IPS-20b (cell line): Measurements from ENCODE around the gene MMP17.

Experiments used
- H3K27ac ChIP-seq: one replicate; pipeline ENCODE4 v1.5.1; 2013; ENCODE audit warnings: low read length
- H3K27me3 ChIP-seq: 2 replicates; pipeline ENCODE4 v1.6.1; 2013; ENCODE audit warnings: mild to moderate bottlenecking, low read length, inconsistent platforms; ENCODE audit not compliant: insufficient read depth
- H3K36me3 ChIP-seq: 2 replicates; pipeline ENCODE4 v1.6.1; 2013; ENCODE audit warnings: low read depth, mild to moderate bottlenecking, inconsistent platforms, low read length, moderate library complexity; ENCODE audit not compliant: insufficient read depth
- H3K4me1 ChIP-seq: 2 replicates; pipeline ENCODE4 v1.6.1; 2013; ENCODE audit warnings: mild to moderate bottlenecking, control low read depth, inconsistent platforms, low read length, moderate library complexity; ENCODE audit not compliant: insufficient read depth
- H3K4me3 ChIP-seq: 2 replicates; pipeline ENCODE4 v1.5.1; 2013; ENCODE audit warnings: mild to moderate bottlenecking, low read length, inconsistent platforms
- H3K9ac ChIP-seq: 2 replicates; pipeline ENCODE4 v1.6.1; 2013; ENCODE audit warnings: low read depth, mild to moderate bottlenecking, inconsistent platforms, low read length, moderate library complexity
- H3K9me3 ChIP-seq: 2 replicates; pipeline ENCODE4 v1.6.1; 2013; ENCODE audit warnings: mild to moderate bottlenecking, low read depth, low read length, inconsistent platforms; ENCODE audit not compliant: insufficient read depth

The MMP17 gene

DNA sequence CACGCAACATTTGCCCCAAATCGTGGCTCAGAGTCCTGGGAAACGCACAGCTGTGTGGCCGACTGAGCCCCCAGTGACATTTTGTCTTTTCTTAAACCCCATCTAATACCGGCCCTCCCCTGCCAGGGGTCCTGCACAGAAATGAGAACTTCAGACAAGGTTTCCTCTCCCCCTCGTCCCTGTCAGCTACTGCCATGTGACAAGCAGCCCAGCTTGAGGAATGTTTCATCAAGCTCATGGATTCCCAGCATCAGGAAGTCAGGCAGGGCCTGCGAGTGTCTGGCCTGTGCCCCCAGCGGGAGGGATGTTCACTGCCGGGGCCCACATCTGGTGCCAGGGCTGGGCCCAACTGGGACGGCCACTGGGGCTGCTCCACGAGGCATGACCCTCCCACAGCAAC, 15.9 kb downstream of the MMP17 start:
- Histone ChIP-seq H3K9ac (no peak overlapping the region), H3K4me3 (no peak overlapping the region), H3K27me3 (no peaks in the 10 kb centered on the region), H3K27ac (no peak overlapping the region), H3K9me3 (no peaks in the 10 kb centered on the region), H3K4me1 (no peaks in the 10 kb centered on the region), H3K36me3 (peaks cover 45% of the 10 kb centered on the region)

DNA sequence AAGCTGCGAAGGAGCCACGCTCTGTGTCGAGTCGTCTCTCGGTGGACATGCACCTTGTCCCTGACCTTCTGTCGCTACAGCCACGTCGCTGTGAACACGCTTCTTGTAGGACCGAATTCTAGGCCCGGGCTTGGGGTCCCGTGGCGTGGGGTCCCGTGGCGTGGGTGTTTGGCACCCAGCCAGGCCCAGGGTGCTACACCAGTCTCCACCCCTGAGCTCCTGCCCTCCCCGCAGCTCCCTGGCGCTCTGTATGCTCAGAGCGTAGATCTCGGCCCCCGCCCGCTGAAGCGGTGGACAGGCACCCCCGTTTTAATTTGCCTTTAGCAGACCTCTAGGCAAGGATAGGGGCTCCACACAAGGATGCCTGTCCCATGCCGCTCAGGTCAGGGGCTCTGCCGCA, 16.5 kb downstream of the MMP17 start:
- H3K27me3 ChIP-seq = no peaks in the 10 kb centered on the region
- H3K9ac ChIP-seq = no peak overlapping the region
- H3K4me1 ChIP-seq = no peaks in the 10 kb centered on the region
- no peak overlapping the region for H3K4me3 ChIP-seq
- H3K9me3 ChIP-seq = no peaks in the 10 kb centered on the region
- peaks cover 45% of the 10 kb centered on the region for H3K36me3 ChIP-seq
- no peak overlapping the region for H3K27ac ChIP-seq

DNA sequence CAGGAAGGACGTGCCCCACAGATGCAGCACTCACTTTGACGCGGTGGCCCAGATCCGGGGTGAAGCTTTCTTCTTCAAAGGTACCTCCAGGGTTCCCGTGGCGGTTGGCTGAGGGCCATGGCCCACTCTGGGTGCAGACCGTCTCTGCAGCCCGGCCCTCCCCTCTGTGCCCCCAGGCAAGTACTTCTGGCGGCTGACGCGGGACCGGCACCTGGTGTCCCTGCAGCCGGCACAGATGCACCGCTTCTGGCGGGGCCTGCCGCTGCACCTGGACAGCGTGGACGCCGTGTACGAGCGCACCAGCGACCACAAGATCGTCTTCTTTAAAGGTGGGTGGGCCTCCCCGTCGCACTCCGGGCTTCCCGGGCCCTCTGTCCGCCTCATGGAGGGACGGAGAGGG, 16.9 kb downstream of the MMP17 start:
- no peak overlapping the region for H3K9ac ChIP-seq
- H3K36me3 ChIP-seq = peaks cover 41% of the 10 kb centered on the region
- no peaks in the 10 kb centered on the region for H3K9me3 ChIP-seq
- no peaks in the 10 kb centered on the region for H3K27me3 ChIP-seq
- no peak overlapping the region for H3K4me3 ChIP-seq
- H3K4me1 ChIP-seq = no peaks in the 10 kb centered on the region
- H3K27ac ChIP-seq = no peak overlapping the region

DNA sequence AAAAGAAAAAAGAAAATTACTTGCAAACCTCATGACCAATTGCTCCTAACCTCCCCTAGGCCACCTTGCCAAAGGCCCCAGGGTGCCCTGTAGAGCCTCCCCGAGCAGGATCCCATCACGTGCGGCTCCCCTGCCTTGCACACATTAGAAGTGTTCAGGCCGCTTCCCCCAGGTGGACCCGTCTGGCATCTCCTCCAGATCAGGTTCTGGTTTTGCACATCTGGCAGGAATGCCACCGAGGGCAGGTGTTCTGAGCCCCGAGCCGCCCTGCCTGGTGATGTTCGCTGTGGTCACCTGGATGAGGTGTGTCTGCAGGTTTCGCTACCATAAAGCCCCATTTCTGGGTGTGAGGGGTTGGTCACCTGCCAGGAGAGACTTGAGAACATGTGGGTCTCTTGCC, 19.3 kb downstream of the MMP17 start:
- Histone ChIP-seq H3K27ac (no peak overlapping the region), H3K4me1 (no peaks in the 10 kb centered on the region), H3K9me3 (no peaks in the 10 kb centered on the region), H3K36me3 (peaks cover 22% of the 10 kb centered on the region), H3K9ac (no peak overlapping the region), H3K4me3 (no peak overlapping the region), H3K27me3 (no peaks in the 10 kb centered on the region)

DNA sequence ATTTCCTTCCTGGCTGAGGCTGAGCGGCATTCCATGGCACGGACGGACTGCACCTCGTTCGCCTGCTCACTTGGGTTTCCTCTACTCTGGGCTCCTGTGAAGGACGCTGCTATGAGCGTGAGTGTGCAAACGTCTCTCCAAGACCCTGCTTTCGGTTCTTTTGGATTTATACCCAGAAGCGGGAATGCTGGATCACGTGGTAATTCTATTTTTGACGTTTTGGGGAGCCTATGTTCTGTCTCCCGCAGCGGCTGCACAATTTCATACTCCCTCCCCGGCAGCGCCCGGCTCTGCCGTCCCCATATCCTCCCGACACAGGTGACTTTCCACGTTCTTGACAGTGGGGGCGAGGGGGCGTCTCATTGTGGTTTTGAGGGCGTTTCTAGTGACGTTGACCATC, 20.6 kb downstream of the MMP17 start:
- H3K27me3 ChIP-seq = no peaks in the 10 kb centered on the region
- H3K4me3 ChIP-seq = no peak overlapping the region
- no peaks in the 10 kb centered on the region for H3K9me3 ChIP-seq
- H3K27ac ChIP-seq = no peak overlapping the region
- H3K9ac ChIP-seq = no peak overlapping the region
- H3K36me3 ChIP-seq = peaks cover 18% of the 10 kb centered on the region
- no peaks in the 10 kb centered on the region for H3K4me1 ChIP-seq

DNA sequence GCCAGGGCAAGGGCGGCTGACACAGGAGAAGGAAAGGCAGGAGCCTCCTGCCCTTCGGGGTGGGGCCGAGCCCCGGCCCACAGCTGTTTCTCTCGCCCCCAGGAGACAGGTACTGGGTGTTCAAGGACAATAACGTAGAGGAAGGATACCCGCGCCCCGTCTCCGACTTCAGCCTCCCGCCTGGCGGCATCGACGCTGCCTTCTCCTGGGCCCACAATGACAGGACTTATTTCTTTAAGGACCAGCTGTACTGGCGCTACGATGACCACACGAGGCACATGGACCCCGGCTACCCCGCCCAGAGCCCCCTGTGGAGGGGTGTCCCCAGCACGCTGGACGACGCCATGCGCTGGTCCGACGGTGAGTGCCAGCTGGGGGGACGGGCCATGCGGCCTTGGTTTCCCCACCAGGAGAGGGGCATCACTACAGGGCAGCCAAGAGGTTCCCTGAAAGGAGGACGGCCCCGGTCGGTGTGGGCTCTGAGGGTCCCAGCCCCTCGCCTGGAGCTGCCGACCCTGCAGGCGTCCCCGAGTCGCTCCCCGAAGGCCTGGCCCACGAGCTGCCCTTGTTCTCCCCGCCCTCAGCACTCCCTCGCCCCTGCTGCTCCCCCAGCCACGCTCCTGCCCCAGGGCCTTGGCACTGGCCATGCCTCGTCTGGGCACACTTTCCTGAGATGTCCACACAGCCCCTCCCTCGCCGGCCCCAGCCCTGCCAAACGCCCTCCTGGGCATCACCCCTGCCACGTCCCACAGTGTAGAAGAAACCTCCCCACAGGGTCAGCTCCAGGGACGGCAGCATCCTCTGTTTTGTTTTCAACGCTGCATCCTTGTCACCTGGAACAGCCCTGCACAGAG, 21.7 kb downstream of the MMP17 start:
- no peaks in the 10 kb centered on the region for H3K4me1 ChIP-seq
- no peak overlapping the region for H3K4me3 ChIP-seq
- peaks cover 10% of the 10 kb centered on the region for H3K36me3 ChIP-seq
- H3K9me3 ChIP-seq = no peaks in the 10 kb centered on the region
- H3K9ac ChIP-seq = no peak overlapping the region
- no peak overlapping the region for H3K27ac ChIP-seq
- no peaks in the 10 kb centered on the region for H3K27me3 ChIP-seq

DNA sequence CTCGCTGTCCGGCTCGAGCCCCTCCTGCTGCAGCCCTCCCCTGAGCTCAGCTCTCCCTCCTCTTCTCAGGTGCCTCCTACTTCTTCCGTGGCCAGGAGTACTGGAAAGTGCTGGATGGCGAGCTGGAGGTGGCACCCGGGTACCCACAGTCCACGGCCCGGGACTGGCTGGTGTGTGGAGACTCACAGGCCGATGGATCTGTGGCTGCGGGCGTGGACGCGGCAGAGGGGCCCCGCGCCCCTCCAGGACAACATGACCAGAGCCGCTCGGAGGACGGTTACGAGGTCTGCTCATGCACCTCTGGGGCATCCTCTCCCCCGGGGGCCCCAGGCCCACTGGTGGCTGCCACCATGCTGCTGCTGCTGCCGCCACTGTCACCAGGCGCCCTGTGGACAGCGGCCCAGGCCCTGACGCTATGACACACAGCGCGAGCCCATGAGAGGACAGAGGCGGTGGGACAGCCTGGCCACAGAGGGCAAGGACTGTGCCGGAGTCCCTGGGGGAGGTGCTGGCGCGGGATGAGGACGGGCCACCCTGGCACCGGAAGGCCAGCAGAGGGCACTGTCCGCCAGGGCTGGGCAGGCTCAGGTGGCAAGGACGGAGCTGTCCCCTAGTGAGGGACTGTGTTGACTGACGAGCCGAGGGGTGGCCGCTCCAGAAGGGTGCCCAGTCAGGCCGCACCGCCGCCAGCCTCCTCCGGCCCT, 22.8 kb downstream of the MMP17 start:
- Histone ChIP-seq H3K4me3 (no peak overlapping the region), H3K4me1 (peaks cover under 1% of the 10 kb centered on the region; the same call in 1 of the 2 replicates), H3K27ac (no peak overlapping the region), H3K36me3 (no peaks in the 10 kb centered on the region), H3K9ac (no peak overlapping the region), H3K27me3 (no peaks in the 10 kb centered on the region), H3K9me3 (no peaks in the 10 kb centered on the region)

DNA sequence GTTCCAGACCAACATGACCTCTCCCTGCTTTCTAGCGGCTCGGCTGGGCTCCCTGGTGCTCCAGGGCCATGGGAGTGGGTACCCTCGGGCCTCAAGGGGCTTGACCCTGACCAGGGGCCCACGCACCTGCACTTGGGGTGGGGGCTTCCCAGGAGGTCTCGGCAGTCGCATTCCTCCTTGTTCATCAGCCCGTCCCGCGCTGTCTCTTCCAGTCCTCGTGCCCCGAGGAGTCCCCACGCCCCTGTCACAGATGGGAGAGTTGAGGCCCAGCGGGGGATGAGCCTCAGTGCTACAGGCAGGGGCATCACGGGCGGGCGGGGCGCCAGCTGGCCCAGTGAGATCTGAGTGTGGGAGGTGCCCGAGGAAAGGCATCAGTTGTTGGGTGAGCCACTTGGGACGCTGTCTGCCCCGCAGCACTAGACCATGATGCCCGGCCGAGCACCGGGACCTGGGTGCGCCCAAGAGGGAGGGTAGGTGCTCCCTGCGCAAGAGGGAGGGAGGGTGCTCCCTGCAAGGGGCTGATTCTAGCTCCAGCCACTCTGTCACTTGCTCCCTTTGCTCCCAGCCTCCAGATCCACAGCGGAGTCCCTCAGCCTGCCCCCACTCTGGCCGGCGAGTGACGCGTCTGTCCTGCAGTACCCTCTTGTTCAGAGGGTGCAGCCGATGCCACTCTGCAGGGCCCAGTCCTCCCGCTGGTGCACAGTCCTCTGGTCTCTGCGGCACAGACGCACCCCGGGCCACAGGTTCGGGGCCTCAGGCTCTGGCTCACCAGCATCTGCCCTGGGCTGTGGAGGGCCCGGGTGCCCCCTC, 23.8 kb downstream of the MMP17 start:
- peaks cover 6% of the 10 kb centered on the region for H3K27me3 ChIP-seq
- H3K9me3 ChIP-seq = no peaks in the 10 kb centered on the region
- no peaks in the 10 kb centered on the region for H3K36me3 ChIP-seq
- H3K27ac ChIP-seq = no peak overlapping the region
- no peak overlapping the region for H3K4me3 ChIP-seq
- peaks cover 4% of the 10 kb centered on the region; the same call in 1 of the 2 replicates for H3K4me1 ChIP-seq
- H3K9ac ChIP-seq = no peak overlapping the region

DNA sequence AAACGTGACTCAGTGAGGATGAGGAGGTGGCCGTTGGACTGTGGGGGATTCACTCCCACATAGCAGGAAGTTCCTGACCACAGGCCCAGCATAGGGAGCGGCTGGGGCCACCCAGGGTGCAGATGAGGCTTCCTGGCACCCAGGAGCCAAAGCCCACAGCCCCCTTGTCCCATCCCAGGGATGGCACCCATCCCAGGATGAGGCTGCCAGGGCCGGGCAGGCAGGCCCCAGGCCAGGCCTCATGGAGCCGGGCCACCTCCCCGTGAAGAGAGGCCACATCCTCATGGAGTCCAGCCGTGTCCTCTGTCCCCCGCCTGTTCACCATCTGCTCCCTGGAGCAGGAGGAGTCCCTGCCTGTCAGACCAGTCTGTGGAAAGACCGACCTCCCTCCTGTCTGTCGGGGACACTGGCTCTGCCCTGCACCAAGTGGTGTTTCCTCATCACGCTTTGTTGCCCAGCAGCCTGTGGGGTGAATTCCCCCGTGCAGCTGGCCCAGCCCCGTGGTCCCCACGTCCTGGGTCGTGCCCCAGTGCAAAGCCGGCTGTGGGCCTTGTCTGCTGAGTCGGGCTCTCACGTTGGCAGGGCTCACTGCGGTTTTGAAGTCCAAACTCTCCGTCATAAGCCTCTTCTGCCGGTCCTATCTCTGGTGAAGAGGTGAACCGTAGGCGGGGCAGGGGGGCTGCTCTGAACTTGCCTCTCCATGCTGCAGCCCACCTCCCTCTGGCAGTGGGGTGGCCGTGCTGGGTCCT, 24.5 kb downstream of the MMP17 start:
- peaks cover 6% of the 10 kb centered on the region for H3K27me3 ChIP-seq
- no peak overlapping the region for H3K9ac ChIP-seq
- no peak overlapping the region for H3K4me3 ChIP-seq
- H3K9me3 ChIP-seq = no peaks in the 10 kb centered on the region
- H3K27ac ChIP-seq = no peak overlapping the region
- no peaks in the 10 kb centered on the region for H3K36me3 ChIP-seq
- peaks cover 4% of the 10 kb centered on the region; the same call in 1 of the 2 replicates for H3K4me1 ChIP-seq

DNA sequence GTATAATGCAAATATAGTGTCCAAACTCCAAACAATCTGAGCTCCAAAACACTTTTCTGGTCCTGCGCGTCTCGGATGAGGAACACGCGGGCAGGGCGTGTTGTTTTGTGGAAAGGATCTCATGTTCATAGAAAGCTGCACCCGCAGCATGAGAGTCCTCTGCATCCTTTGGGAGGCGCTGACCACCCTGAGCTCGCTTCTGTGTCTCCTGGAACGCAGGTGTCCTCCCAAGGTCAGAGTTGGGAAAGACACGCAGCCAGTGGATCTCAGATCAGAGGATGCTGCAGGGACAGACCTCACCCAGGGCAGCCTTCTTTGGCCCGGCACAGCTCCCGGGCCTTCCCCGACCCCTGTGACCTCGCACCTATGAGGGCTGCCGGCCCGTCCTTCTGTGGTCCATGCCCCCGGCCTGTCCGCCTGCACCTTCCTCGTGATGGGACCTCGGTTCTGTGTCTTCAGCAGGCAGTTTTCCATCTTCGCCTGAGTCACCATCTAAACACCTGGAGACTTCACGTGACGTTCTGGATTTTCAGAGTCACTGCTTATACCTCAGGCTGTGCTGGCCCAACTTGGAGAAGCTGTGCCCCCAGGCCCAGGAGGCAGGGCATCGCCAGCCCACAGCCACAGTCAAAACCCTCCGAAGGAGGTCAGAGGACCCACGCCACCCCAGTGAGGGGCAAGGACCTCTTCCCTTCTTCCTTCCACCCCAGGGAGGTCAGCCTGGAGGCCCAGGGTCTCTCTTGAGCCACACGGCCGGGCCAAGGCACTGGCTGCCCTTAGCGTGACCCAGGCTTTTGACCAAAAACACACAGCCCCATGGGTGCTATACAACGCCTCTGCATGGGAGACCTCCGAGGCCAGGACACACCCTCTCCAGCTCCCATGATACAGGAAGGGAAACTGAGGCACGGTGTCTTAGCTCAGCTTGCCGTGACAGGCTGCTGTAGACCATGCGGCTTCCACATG, 25.9 kb downstream of the MMP17 start:
- Histone ChIP-seq H3K9me3 (no peaks in the 10 kb centered on the region), H3K27me3 (peaks cover 9% of the 10 kb centered on the region), H3K4me3 (no peak overlapping the region), H3K9ac (no peak overlapping the region; the same call in 1 of the 2 replicates), H3K27ac (no peak overlapping the region), H3K4me1 (peaks cover 4% of the 10 kb centered on the region; the same call in 1 of the 2 replicates), H3K36me3 (no peaks in the 10 kb centered on the region)
